CD4-positive, alpha-beta T cell treated with Interleukin-6 at 100 ng/mL for 8 hours (primary cell): ENCODE data around the gene CTPS2.

Experiments
- DNase-seq: peaks from one replicate; pipeline ENCODE4 v3.0.0-alpha.2; 2020; ENCODE audit warnings: mixed read lengths, low spot score

CTPS2 gene

GRCh38 chrX:16559206-16559619 is 153.3 kb downstream of the CTPS2 start:
- DNase-seq = no peak

GRCh38 chrX:16558489-16558888 is 154.0 kb downstream of the CTPS2 start:
- no peak for DNase-seq

GRCh38 chrX:16552546-16552945 is 159.9 kb downstream of the CTPS2 start:
- no peak for DNase-seq

- DNase-seq = no peak
Observed at GRCh38 chrX:16547644-16548043, 164.8 kb downstream of the CTPS2 start.

GRCh38 chrX:16544969-16545368 is 167.5 kb downstream of the CTPS2 start:
- DNase-seq = no peak
